Measurements from ENCODE around the gene HCK.

- TF ChIP-seq CTCF (conservative IDR thresholded peaks at IDR 0.05) (peak; percentile 60), ZFX (IDR thresholded peaks at IDR 0.05) (no peak)
Measured at GRCh38 chr20:32017711-32018251, 34.3 kb upstream of the HCK start.

All from C4-2B (cell line).